ENCODE measurements around the gene CFAP99.

- TF ChIP-seq CTCF (IDR thresholded peaks at IDR 0.05) (no peak), POLR2A (IDR thresholded peaks at IDR 0.05) (no peak), EP300 (IDR thresholded peaks at IDR 0.05) (no peak), POLR2AphosphoS5 (IDR thresholded peaks at IDR 0.05) (no peak)
Observed at GRCh38 chr4:2501034-2501594, 82.4 kb downstream of the CFAP99 start.

Measured in stomach (tissue), 4 donors.